Dermis blood vessel endothelial cell (primary cell): Measurements from ENCODE around the gene KIF6. TPM values are rescaled to one million over a fixed set of nuclear protein-coding genes. Genes with fewer than 3 reads are reported as not detected.

Experiments
- DNase-seq: peaks from one replicate; pipeline ENCODE4 v3.0.0; 2010
- total RNA-seq: library from RNA; depleted of rRNA; stranded (reverse); fragments of >200 nt; gene quantifications from 2 replicates; pipeline ENCODE4 v1.2.3, GENCODE V29; 2014

The KIF6 gene
- total RNA-seq, 1 donor from 2014 or later: not detected

DNA sequence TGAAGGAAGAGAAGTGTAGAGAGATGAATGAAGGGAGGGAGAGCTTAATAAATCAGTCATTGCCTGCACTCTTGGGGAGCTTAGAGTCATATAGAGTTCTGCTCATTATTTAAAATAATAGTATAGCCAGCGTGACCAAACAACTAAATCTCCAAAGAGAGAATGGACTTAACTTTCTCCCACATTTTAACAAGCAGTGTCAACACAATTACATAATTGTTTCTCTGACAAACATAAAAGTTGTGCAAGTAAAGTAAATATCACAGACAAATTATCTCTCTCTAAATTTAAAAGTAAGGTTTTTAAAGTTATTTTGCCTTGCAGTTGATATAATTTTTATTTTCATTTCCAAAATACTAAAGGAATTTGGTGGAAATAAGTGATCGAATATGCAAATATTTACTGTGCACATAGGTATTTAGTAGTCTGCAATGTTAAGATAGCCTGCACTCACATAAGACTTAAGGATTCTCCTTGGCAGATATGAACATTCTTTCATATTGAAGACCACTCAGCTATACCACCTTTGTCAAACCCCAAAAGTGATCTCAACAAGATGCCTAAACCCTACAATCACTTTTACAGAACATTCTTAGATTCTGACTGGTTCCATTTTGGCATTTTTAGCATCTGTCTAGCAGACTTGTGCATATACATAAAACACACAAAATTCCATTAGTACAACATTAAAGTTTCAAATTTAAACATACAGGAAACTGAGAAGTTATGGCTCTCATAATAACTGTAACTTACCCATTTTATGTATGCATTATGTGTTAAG, 67.7 kb downstream of the KIF6 start:
- no peak for DNase-seq

DNA sequence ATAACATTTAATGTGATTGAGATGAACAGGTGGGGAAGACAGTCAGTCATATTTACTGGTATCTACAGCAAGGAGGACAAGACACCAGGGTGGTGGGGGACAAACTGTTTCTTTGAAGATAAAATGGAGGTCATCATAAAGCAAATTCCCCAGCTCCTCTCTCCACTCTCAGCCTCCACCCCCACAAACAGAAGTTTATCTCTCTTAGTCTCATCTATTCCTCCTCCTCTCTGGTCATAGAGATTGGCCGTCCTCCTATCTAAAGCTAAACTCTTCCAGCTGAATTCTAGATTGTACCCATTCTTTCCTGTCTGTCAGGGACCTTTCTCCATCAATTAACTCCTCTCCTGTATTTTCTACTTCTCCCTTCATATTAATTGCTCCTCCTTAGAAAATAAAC, 71.1 kb downstream of the KIF6 start:
- no peak for DNase-seq

DNA sequence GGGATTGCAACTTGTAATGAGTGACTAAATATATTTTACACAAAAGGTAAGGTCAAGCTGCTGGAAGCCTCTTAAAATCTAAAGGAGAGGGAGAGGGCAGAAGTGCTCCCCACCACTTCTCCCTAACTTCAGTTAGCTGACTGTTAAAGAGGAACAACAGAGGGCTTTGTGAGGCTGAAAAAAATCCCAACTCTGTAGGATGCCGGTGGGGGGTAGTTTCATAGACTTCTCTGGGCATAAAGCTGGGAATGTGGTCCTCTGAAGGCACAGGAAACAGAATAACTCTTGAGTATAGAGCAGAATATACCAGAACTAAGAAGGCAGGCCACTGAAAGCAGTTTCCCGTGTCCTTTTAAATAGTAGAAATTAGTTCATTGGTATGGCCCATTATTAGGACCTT, 71.6 kb downstream of the KIF6 start:
- DNase-seq: no peak

DNA sequence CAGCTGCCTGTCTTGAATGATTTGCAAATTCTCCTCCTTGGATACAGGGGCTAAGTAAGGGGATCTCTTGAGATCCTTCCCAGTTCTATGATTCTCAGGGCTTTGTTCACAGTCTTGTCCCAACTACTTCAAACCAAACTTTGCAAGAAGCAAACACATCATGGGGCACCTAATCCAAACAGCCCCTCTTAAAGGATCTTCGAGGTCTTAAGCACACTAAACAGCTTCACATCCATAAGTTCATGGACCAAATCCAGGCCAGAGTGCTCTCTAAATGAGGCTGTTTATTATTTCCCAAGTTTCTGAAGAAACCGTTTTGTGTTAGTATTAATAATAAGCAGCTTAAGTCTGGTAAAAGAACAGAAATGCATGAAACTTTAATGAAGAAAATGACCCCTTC, 75.2 kb downstream of the KIF6 start:
- DNase-seq: no peak

DNA sequence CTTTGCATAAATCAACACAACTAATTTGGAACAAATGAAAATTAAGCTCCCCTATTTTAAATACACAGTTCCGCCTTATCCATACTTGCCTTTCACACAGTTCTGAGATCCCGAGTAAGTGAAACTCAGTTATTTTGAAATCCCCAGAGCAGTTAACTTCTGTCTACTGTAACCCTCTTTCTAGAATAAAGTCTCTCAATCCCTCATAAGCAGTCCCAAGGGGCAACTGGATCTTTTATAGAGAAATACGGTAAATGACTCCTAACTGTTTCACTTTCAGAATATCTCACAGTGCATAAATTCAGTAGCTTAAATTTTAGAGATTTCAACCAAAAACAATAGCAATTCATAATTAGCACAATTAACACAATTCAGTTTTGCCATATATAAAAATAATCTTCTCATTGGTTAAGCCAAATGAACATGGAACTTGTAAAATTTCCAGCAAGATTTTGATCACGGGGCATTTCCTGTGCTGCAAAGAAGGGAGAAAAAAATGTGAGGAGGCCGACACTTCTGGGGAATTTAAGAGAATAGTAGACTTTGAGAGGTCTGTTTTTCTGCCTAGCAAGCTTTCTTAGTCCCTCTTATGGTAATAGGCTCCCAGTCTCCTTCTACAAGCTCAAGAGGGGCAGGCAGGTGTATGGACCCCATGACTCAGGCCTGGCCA, 78.3 kb downstream of the KIF6 start:
- no peak for DNase-seq

DNA sequence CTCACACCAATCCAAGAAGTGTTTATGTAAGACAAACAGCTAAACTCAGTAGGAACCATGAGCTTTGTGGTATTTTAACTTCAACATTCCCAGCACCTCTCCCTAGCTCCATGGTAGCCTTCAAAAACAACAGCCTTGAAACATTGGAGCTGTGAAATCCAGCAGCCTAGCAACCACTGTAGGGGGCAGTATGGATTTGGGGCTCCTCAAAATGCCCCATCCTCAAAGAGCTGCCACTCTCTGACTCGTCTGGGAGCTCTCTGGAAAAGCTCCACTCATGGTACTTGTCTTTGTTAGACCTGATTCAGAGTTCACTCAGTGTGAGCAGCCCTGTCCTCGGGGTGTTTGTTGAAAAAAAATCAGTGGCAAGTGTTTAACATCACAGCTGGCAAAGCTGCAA, 82.9 kb downstream of the KIF6 start:
- no peak for DNase-seq

DNA sequence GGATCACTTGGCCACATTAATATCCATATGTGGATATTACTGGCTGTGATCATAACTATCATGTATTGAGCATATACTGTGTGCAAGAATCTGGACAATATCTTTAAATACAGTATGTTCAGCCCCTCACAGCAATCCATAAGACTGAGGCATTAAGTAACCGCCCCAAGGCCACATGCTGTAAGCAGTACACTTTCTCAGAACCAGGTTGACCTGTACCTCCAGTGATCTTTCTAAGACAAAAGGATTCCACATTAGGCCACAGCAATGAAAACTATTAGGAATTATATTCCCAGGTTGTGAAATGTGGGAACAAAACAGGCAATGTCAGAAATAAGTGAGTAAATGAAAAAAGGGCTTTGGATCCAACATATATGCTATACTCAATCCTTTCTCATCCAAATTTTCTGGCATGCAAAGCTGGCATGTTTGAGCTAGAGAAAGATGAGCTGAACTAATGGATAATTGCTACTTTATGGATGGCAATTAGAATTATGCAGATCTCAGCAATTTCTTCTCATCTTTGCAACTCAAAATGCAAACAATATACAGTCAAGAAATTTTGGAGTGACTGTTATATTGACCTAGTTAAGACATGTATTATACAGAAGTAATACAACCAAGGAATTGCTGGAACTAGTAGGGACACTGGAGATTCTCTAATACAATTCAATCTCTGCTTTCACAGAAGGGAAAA, 86.9 kb downstream of the KIF6 start:
- DNase-seq: no peak

DNA sequence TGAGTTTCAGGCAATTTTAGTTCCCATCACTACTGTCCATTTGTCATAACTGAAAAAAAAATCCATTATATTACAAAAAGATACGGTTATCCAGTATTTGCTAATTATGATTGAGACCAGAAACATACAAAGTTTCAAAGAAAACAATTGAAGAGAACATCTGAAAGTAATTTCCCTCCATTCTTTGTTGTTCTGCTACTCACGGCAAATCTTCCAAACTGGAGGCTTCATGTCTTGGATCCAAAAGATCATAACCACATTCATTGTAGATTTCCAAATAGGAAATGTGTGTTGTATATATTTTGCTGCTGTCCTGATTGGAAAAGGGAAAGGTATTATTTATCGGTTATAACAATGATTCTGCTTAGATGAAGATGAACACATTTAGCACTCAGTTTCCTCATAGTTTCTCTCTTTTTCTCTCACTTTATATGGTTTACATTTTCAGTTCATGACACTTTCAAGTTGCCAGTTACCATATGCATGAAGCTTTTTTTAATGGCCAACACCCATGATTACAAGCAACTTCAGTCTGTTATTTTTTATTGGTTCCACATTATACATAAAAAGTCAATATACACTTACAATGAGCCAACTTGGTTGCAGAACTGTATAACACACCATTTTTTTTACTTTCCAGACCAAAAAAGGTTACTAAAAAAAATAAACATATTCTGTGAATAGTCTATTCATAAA, 90.4 kb downstream of the KIF6 start:
- DNase-seq: no peak

DNA sequence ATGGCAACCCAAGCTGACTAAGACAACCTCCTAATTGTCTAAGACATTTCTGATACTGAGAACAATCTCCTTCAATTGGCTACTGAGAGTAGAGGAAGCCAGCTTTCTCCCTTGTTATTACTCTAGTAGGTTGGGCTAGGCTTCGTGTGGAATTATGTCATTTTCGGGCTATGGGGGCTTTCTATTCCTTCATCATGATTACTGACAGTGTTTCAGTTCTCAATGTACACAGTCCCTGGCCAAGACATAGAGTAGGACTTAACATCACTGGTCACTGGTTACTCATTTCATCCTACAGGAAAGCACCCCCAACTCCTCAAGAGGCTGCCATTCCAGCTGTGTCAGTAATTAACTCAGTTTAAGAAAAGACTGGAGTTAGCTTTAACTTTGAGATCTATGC, 100.0 kb downstream of the KIF6 start:
- no peak for DNase-seq

DNA sequence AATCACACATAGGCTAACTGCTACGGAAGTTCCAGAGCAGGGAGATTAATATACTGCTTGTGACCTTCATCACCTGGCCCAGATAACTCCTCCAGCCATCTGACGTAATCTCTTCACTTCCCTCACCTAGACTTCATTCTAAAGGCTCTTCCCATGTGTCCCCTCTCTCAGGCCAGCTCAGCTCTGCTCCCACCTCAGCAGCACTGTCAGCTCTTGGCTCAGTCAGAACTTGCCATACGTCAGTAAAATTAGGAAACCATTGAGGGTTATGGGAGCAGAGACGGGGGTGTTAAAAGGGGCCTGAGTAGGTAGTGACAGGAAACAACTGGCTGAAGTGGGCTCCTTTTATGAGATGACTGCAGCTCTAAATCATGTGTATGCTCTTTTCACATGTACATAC, 101.5 kb downstream of the KIF6 start:
- no peak for DNase-seq

DNA sequence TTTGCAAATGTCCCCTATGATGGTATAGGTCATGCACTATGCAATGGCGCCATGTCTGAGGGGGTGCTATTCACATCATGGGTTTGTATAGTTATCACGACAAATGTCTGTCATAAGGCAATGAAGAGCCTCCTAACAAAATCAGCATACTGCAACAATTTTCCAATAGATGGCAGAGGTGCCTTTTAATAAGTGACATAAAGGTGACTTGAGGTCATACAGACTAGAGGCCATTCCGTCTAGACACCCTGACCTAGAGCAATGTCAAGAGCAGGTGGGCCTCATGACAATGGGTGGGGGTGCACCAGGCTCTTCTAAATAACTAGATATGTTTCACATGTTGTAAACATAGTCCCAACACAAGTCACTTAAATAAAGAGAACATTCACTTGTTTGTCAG, 107.7 kb downstream of the KIF6 start:
- no peak for DNase-seq

DNA sequence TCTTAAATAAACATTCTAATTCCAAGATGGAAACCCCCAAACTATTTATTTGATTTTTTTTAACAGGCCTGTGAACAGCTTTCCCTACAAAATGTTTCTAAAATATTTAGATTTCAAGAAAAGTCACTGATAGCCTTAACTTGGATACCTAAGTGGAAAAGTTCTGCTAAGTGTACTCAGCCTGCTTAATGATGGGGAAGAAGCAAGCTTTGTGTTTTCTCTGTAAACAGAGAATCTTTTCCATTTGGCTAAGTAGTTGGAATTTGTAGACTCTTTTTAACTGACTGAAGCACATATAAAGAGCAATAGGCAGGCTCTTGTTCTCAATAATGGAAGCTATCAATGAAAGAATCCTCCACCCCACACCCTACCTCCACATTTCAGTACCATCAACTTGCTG, 108.2 kb downstream of the KIF6 start:
- no peak for DNase-seq

DNA sequence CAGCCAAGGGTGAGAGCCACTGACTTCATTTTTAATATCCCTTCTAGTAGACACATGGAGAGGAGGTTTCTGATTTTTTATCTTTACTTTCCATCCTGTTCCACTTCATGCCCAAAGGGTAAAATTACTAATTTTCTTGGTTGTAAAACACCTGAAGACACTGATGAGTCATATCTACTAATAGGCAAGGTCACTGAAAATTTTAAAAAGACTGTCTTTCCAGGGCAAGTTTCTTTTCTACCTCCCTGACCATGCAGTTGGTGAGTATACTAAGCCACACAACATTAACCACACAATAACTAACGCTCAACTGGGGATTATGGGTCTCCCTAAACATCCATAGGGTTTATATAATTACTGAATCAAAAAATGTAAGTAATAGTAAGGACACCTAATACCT, 109.6 kb downstream of the KIF6 start:
- no peak for DNase-seq

DNA sequence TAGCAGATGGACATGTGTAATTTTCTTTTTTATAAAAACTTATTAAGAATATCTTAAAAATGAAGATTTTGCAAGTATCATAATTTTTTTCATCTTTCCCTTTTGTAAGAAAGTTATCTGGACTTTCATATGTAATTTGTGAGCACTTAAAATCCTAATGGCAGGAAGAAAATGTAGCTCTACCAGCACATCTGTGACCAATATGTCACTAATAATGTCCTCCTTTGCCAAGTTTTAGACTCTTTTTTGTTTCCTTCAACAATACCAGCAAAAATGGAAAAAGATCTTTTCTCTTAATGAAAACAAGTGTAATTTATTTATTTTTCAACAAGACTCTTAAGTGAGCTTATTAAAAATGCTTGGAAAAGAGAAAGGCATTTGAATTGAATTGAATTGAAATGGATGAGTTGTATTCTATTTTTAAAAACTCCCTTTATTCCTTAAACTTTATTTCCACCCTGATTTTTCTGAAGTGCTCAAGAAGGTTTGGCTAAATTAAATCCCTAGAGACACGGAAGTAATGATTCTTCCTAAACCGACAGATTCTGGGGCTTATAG, 110.7 kb downstream of the KIF6 start:
- DNase-seq: no peak

DNA sequence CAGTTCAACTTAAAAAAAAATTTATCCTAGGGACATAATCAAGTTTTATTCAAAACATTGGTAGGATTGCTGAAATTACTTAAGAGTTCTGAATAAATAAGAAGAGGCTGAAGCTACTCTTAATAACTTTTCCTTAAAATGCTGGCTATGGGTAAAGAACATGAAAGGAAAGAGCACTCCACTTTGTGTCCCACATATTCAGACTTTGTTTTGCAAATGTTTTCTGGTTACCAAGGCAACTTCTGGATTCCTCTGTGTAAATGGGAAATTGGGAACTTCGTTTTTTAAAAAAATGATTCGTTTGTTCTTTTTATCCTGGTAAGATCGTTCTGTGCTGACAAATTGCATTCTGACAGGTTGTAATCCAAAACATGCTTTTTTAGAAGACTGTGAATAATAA, 115.0 kb downstream of the KIF6 start:
- no peak for DNase-seq

DNA sequence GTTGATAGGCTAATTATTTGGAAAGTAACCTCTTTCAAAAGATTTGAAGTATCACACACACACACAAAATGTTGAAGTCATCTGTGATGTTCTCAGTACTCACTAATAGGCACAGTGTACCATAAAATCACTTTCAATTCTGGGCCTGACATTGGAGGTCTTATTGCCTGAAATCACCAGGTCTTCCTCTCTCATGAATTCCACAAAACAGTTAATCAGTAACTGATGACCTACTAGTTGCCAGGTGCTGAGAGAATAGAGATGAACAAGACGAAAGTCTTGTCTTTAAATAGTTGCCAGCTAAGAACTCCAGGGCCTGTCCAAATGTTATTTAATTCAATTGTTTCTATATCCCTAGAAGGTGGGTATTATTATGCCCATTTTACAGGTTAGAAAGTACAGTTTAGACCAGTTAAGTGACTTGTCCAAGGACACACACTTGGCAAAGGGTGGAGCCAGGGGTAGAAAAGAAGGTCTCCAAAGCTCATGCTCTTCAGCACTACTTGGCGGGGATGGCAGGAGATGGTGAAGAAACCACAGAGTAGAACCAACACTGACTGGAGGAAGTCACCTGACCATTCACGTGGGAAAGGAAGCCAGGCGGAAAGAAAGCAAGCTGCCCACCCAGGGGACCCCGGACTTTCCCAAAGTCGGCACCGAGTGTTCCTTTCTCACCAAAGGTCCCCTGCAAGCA, 116.4 kb downstream of the KIF6 start:
- DNase-seq: no peak

DNA sequence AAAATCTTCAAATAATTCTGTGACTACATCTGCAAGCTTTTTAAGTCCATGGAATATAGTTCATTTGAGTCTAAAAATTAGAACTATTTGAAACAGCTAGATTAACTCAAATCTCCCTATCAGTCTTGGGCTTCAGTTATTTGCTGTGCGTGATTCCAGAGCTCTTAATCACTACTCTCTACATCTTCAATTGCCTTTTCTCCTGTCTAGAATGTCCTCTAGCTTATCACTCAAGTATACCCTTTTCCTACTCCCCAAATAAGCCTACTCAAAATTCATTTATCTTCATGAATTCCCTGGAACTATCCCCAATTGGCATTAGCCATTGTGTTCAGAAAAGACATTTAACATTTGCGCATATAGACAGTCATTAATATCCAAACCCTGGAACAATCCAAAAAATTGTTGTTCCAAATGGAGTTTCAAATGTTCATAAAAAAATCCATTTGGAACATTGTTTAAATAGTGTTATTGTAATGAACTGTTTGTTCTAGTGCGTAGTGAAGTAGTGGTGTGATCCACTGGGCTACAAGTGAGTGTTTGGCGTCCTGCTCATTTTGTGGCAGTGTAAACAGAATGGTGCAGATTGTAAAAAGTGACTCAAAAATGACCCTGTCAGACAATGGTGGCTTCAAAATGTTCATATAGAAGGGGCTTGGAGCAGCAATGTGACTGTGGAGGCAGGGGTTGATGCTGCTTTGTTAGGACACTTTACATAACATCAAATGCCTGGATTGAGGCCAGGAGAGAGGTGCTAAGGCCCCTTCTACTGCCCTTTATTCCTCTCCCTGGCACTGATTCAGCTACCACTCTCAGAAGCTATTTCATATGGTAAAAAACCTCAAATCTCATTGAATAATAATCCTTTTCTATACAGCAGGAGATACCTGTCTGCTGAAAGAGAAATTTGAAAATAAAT, 122.3 kb downstream of the KIF6 start:
- DNase-seq: no peak

DNA sequence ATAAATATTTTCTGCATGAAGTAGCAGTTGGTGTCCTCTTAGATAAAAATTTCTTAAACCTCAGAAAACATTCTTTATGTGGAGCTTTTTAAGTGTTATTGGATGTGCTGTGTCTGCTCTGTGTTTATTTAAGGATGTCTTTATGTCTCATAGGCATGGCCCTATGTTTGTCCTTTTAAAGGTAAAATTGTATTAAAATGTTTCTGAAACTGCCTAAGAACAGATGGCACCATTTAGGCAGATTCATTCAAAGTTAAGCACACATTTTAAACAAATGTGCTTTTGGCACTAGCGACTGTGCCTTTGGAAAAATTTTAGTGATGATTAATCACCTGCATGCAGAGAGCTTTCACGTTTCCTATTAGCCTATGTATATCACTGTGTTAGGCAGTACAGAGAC, 125.2 kb downstream of the KIF6 start:
- DNase-seq: no peak

DNA sequence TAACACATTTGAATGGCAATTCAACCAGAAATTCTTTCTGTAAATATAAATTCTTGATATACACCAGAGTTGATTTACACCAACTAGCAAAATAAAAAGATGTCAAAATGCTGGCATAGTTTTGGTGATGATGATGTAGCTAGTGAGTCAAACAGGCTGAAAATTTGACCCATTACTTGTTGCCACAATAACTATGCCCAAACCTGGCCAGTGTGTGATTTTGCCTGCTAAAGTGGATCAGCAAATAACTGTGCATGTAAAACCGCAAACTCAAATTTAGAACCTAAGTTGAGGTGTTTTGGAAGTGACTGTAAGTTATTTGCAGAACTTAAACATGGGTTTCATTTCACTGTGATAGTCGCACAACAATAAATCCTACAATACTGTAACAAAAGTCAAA, 125.9 kb downstream of the KIF6 start:
- DNase-seq: no peak

DNA sequence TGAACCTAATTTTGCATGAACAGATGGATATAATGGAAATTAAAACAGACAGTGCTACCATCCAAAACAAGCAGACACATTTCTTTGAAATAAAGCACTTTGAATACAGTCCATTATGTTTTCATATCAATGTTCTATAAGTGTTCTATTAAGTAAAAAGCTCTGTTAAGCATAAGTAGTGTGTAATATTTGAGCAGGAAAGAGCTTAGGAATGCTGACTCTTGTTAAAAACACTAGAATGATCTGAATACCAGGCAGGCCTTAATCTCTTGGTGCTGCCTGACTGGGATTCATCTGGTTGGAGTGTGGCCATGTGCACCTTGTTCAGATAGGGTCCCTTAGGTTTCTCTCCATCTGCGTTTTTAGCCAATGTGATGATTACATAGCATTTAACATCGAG, 130.9 kb downstream of the KIF6 start:
- no peak for DNase-seq

DNA sequence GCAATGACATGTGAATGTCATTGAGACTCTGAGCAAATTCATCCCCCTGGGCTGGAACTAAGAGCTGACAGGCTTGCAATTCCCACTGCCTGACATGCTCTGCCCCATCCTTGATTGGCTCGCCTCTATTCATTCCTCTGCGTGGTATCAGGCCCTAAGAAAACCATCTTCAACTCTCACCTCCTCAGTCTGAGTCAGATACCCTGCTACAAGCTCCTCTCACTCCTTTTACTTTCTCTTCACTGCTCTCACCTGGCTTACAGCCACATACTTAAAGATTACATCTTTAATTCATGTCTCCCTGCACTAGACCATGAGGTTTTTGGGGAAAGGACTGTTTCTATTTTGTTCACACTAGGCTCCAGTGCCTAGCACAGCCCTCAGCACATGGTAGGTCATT, 131.6 kb downstream of the KIF6 start:
- no peak for DNase-seq
